Lower leg skin (tissue), 4 donors: ENCODE measurements around the gene DIP2C. TPM values are rescaled to one million over a fixed set of nuclear protein-coding genes. Genes with fewer than 3 reads are reported as not detected.

ENCODE experiments used
- DNase-seq, 2 donors: peaks; one replicate each; pipeline ENCODE4 v3.0.0-alpha.2; 2019; ENCODE audit warnings: low spot score in 2 of 2
- H3K4me3 ChIP-seq: fragments of 200-600 bp; sonication (generic); 2 replicates; pipeline ENCODE4 v1.5.1; 2017; ENCODE audit warnings: mild to moderate bottlenecking, low read depth; ENCODE audit not compliant: poor library complexity, severe bottlenecking
- POLR2A ChIP-seq, 2 donors: fragments of 450-650 bp; IDR thresholded peaks; one replicate each; pipeline ENCODE4 v1.6.1; 2016 to 2017; ENCODE audit warnings: antibody characterized with exemption in 2 of 2, mild to moderate bottlenecking in 1 of 2, moderate library complexity in 1 of 2
- WGBS, 2 donors: methylation state at CpG; one replicate each; pipeline ENCODE4 v1.1.5; 2018; 5-methylcytosine and 5-hydroxymethylcytosine counted together
- intact Hi-C: fragments of 100-400 bp; cut with DNase I; formaldehyde crosslinking; loops from one replicate; pipeline ENCODE4 v1.15.0; 2023; ENCODE audit warnings: low total_unique reads
- total RNA-seq, 4 donors: library from RNA; depleted of rRNA; stranded (reverse); fragments of >200 nt; gene quantifications; one replicate each; pipeline ENCODE4 v1.1.0, GENCODE V29; 2016
- TF ChIP-seq, protein P1 (sequence below), 3 donors: fragments of 450-650 bp; IDR thresholded peaks; one replicate each; pipeline ENCODE4 v1.5.1; 2016; ENCODE audit warnings: antibody characterized with exemption in 3 of 3, mild to moderate bottlenecking in 3 of 3, moderate library complexity in 2 of 3

The DIP2C gene
- total RNA-seq, 4 donors from 2014 or later = 6.2 to 14.7 (median 10.6) TPM

DNA sequence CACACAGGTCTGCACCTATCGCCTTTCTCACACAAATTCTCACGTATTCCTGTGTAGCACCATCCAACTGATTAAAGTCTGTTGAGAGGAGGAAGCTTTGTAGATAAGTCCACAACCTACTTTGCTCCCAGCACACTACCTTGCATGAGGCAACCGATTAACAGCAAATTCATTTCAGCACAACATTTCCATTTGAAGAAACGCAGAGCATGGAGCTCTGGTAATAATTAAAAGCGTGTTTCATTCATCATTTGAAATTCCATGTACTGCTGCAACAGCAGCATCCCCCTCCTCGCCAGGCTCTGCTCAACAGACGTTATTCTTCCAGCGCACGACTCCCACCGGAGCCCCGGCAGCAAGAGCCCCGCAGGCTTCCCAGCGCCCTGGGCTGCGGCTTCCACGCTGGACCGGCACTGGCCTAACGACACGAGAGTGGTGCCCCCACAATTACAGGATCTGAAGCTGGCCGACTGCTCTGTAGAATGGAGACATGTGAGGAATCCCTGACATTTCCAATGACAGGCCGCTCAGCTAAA, 118.8 kb downstream of the DIP2C start:
- intact Hi-C loops = no loop called here
- 83 to 86% methylated on average over 20 of the region's 20 CpGs for WGBS, 2 donors
- DNase-seq = peak in 1 of 2 donors; percentile 40
- TF ChIP-seq, protein P1, sequence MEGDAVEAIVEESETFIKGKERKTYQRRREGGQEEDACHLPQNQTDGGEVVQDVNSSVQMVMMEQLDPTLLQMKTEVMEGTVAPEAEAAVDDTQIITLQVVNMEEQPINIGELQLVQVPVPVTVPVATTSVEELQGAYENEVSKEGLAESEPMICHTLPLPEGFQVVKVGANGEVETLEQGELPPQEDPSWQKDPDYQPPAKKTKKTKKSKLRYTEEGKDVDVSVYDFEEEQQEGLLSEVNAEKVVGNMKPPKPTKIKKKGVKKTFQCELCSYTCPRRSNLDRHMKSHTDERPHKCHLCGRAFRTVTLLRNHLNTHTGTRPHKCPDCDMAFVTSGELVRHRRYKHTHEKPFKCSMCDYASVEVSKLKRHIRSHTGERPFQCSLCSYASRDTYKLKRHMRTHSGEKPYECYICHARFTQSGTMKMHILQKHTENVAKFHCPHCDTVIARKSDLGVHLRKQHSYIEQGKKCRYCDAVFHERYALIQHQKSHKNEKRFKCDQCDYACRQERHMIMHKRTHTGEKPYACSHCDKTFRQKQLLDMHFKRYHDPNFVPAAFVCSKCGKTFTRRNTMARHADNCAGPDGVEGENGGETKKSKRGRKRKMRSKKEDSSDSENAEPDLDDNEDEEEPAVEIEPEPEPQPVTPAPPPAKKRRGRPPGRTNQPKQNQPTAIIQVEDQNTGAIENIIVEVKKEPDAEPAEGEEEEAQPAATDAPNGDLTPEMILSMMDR (IDR thresholded peaks at IDR 0.05) = no peak
- no peak for TF ChIP-seq POLR2A (IDR thresholded peaks at IDR 0.05)
- no peak overlapping the region for H3K4me3 ChIP-seq

DNA sequence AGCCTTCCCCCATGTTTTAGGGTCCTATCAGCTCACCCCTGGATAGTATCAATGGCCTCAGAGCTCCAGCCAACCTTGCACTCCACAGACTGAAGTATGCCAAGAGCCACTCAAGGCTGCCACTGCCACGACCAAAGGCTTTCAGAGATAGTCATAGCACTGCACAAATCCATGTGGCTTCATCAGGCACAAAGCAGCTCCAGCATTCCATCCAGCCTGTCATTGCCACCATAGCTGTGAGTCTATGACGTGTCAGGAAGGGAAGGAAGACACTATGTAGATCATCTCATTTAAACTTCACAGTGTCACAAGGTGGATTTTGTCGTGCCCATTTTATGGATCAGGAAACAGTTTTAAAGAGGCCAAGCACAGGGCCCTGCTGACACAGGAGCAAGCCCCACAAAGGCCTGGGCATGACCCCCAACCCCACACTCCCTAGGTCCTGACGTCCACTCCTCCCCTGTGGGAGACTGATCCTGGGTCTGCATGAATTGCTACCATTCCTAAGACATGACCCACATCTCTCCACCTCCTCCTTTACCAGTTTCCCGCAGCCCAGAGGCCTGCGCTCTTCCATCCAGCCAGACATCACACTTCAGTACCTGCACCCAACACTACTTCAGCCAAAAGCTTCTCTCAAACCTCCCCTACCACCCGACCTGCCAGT, 119.4 kb downstream of the DIP2C start:
- TF ChIP-seq, protein P1 (IDR thresholded peaks at IDR 0.05) = no peak
- no peak for TF ChIP-seq POLR2A (IDR thresholded peaks at IDR 0.05)
- DNase-seq = no peak
- 93 to 95% methylated on average over 7 of the region's 7 CpGs for WGBS, 2 donors
- intact Hi-C loops = no loop called here
- H3K4me3 ChIP-seq = no peak overlapping the region

DNA sequence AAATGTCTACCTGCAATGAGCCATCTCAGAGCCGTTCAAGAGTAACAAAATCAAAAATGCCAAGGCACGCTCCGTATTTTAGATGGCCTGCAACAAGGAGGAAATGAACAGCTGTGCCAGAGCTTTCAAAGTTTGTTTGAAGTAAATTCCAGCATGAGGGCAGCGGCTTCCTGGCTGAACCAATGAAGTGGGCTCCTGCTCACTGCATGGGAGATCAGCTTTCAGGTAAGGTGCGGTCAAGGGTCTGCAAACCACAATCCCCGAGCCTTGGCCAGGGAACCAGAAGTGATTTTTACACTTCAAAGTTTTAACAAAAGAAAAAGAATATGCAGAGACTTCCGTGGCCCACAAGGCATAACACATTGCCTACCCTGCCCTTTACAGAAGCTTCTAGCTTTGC, 120.6 kb downstream of the DIP2C start:
- DNase-seq = no peak
- intact Hi-C loops = no loop called here
- 96% methylated on average over 7 of the region's 7 CpGs for WGBS, 2 donors
- H3K4me3 ChIP-seq = no peak overlapping the region
- no peak for TF ChIP-seq POLR2A (IDR thresholded peaks at IDR 0.05)
- TF ChIP-seq, protein P1 (IDR thresholded peaks at IDR 0.05) = no peak

DNA sequence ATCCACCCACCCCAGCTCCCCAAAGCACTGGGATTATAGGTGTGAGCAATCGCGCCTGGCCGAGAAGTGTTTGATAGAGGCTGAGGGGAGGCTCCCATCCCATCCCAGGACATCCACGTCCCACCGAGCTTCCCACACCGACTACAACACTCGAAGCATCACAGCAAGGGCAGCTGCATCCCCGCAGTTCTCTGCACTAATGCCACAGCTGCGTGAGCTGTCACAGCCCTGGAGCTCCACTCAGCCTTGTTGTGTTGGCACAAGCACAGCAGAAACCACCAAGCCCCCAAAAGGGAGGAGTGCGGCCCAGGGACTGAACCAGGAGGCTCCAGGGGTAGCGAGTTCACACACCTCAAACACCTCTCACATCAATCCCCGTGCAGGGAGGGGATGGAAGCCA, 121.6 kb downstream of the DIP2C start:
- no peak overlapping the region for H3K4me3 ChIP-seq
- 89 to 93% methylated on average over 12 of the region's 12 CpGs for WGBS, 2 donors
- no peak for TF ChIP-seq POLR2A (IDR thresholded peaks at IDR 0.05)
- TF ChIP-seq, protein P1 (IDR thresholded peaks at IDR 0.05) = no peak
- peak in 1 of 2 donors; percentile 62 for DNase-seq
- intact Hi-C loops = no loop called here

DNA sequence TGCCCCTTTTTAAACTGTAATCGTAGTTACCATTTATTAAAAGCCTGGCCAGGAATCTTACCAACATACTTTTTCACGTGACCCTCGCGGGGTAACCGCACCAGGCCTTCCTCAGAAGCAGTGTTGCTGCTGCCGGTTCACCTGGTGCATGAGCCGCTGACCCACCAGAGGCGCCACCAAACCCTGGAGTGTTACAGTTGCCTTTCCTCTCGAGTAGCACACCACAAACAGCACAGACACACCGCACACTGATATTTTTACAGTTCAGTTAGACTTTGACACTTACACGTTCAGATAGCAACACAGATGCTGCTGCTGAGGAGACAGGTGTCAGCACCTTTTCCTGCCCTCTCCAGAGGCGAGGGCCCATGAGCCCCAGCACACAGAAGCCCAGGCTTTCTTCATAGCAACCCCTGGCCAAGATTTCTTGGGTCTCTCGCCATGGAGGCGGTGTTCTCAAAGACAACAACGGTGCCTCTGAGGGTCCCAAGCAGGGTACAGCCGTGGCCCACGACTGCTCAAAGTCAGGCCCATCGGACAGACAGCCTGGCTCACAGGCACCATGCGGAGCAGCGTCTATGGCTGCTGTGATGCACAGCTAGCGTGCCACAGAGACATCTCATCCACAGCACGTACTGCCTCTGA, 123.1 kb downstream of the DIP2C start:
- no peak for TF ChIP-seq POLR2A (IDR thresholded peaks at IDR 0.05)
- TF ChIP-seq, protein P1 (IDR thresholded peaks at IDR 0.05) = no peak
- no peak overlapping the region for H3K4me3 ChIP-seq
- DNase-seq = peak in 1 of 2 donors; percentile 48
- WGBS, 2 donors = 95 to 97% methylated on average over 20 to 22 of the region's 22 CpGs
- intact Hi-C loops = no loop called here
